GM12874 (cell line): Measurements from ENCODE around the gene HOXC12.

ENCODE experiments used
- CTCF ChIP-seq: IDR thresholded peaks from 2 replicates; pipeline ENCODE4 v1.5.1; 2011; ENCODE audit warnings: low read depth, mild to moderate bottlenecking, control low read depth, low read length, moderate library complexity; ENCODE audit not compliant: insufficient read depth

Gene HOXC12

DNA sequence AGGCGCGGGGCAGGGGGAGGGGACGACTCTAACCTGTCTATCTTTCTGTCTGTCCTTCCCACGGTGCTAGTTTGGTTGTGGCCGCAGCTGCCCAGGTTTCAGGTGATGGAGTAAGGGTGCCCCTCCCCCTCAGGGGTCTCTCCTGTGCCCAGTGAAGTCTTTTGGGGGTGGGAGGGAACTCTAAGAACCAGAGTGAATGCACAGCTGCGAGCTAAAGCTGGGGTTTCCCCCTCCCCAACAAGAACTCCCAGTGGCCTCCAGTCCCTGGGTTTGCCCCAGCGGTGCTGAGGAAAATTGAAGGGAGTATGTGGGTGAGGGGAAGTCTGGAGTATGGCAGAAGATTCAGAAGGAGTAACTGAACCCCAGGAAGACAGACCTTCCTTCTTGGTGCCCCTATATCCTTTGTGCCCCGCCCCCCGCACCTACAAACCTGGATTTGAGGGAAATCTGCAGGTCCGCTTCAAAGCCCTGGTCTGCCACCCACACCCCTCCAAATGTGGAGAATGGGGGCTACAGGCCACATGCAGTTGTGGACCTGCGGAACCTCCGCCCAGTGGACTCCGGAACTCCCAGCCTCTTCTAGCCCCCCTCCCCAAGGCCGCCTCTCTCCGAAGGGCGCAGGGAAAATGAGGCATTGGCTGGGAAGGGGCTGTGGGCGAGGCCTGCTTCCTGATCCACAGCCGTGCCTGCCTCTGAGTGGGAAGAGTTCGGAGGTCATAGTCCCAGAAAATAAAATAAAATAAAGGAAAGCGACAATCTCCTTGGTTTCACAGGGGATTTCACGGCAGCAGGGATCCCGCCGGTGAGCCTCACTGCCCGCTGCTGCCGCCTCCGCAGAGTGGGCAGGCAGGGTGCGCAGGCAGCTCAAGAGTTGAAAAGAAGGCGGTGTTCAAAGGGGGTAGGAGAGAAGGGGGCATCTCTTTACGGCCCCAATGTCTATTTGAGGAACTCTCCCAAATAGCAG, 41.8 kb downstream of the HOXC12 start:
- TF ChIP-seq CTCF: no peak

GRCh38 chr12:53997204-53998109, 42.8 kb downstream of the HOXC12 start:
- TF ChIP-seq CTCF: no peak

GRCh38 chr12:53998110-53998899, 43.6 kb downstream of the HOXC12 start:
- TF ChIP-seq CTCF: no peak

DNA sequence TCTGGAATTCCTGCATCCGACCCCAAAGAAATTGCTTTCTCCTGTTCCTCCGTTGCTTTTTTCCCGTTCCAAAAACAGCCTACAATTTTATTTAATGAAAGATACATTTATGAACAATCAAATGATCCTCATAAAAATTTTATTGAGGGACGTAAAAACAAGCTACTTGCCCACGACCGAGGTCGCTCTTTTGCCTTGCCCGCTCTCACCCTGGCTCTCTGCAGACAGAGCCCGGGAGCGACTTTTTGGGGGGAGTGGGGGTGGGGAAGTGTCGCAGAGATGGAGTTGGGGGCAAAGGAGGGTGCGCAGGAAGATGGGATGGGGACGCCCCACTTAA, 44.2 kb downstream of the HOXC12 start:
- TF ChIP-seq CTCF: no peak

DNA sequence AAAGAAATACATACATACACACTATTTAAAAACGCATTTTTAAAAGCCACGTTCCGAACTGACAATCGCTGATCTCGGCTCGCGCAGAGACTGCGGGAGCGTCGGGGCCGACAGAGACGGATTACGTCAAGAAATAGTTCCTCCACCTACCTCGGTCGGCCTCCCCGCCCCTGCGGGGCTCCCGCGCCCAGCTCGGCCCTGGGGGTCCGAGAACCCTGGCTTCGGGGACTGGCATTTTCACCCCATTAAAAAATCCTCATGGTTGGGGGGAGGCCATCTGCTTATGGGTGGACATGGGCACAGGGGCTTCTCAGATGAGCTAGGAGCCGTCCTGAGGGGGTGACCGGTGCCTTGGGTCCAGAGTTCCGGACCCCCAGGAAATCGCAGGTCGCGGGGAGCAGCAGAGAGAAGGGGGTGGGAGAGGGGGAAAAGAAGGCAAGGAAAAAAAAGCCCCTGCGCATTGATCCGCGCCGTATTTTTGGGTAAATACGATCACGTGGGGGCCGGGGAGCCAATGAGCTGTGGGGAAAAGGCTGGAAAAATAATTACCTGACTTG, 44.9 kb downstream of the HOXC12 start:
- TF ChIP-seq CTCF: no peak

- no peak for TF ChIP-seq CTCF
These were observed 45.7 kb downstream of the HOXC12 start, which contains the start of gene HOXC9 for GRCh38 chr12:54000116-54001114. TSS of gene HOXC9 (plus strand) at chr12:54000161. CDS start at chr12:54000189, 28 bp downstream.
